ENCODE measurements around the gene SLC25A3.

DNA sequence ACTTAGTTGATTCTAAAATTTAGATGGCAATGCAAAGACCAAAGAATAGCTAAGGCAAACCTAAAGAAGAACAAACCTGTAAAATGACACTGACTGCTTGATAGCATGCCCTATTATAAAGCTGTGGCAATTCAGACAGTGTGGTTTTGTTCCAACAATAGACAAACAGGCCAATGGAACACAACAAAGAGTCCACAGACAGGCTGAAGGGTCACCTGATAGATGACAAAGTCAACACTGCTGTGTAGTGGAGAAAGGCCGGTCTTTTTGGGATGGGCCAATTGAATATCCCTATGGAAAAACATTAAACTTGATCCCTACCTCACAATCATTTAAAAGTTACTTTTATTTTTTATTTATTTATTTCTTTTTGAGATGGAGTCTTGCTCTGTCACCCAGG is 33.8 kb upstream of the SLC25A3 start:
- TF ChIP-seq RAD21 (IDR thresholded peaks at IDR 0.05) = no peak
- TF ChIP-seq, protein P1, sequence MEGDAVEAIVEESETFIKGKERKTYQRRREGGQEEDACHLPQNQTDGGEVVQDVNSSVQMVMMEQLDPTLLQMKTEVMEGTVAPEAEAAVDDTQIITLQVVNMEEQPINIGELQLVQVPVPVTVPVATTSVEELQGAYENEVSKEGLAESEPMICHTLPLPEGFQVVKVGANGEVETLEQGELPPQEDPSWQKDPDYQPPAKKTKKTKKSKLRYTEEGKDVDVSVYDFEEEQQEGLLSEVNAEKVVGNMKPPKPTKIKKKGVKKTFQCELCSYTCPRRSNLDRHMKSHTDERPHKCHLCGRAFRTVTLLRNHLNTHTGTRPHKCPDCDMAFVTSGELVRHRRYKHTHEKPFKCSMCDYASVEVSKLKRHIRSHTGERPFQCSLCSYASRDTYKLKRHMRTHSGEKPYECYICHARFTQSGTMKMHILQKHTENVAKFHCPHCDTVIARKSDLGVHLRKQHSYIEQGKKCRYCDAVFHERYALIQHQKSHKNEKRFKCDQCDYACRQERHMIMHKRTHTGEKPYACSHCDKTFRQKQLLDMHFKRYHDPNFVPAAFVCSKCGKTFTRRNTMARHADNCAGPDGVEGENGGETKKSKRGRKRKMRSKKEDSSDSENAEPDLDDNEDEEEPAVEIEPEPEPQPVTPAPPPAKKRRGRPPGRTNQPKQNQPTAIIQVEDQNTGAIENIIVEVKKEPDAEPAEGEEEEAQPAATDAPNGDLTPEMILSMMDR (IDR thresholded peaks at IDR 0.05; ENCODE audit: low read depth, low read length, missing input control) = no peak
- no peak for TF ChIP-seq TAF1 (conservative IDR thresholded peaks at IDR 0.05)
- TF ChIP-seq, protein P2, sequence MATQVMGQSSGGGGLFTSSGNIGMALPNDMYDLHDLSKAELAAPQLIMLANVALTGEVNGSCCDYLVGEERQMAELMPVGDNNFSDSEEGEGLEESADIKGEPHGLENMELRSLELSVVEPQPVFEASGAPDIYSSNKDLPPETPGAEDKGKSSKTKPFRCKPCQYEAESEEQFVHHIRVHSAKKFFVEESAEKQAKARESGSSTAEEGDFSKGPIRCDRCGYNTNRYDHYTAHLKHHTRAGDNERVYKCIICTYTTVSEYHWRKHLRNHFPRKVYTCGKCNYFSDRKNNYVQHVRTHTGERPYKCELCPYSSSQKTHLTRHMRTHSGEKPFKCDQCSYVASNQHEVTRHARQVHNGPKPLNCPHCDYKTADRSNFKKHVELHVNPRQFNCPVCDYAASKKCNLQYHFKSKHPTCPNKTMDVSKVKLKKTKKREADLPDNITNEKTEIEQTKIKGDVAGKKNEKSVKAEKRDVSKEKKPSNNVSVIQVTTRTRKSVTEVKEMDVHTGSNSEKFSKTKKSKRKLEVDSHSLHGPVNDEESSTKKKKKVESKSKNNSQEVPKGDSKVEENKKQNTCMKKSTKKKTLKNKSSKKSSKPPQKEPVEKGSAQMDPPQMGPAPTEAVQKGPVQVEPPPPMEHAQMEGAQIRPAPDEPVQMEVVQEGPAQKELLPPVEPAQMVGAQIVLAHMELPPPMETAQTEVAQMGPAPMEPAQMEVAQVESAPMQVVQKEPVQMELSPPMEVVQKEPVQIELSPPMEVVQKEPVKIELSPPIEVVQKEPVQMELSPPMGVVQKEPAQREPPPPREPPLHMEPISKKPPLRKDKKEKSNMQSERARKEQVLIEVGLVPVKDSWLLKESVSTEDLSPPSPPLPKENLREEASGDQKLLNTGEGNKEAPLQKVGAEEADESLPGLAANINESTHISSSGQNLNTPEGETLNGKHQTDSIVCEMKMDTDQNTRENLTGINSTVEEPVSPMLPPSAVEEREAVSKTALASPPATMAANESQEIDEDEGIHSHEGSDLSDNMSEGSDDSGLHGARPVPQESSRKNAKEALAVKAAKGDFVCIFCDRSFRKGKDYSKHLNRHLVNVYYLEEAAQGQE (IDR thresholded peaks at IDR 0.05) = no peak
- TF ChIP-seq, protein P3, sequence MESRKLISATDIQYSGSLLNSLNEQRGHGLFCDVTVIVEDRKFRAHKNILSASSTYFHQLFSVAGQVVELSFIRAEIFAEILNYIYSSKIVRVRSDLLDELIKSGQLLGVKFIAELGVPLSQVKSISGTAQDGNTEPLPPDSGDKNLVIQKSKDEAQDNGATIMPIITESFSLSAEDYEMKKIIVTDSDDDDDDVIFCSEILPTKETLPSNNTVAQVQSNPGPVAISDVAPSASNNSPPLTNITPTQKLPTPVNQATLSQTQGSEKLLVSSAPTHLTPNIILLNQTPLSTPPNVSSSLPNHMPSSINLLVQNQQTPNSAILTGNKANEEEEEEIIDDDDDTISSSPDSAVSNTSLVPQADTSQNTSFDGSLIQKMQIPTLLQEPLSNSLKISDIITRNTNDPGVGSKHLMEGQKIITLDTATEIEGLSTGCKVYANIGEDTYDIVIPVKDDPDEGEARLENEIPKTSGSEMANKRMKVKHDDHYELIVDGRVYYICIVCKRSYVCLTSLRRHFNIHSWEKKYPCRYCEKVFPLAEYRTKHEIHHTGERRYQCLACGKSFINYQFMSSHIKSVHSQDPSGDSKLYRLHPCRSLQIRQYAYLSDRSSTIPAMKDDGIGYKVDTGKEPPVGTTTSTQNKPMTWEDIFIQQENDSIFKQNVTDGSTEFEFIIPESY (IDR thresholded peaks at IDR 0.05) = no peak
- TF ChIP-seq JUND (IDR thresholded peaks at IDR 0.05) = no peak

Data from liver (tissue), 3 donors.